Fibroblast of lung (primary cell): ENCODE results near the gene JARID2.

Source experiments
- CTCF ChIP-seq, 2 donors: IDR thresholded peaks in 1 of 2; conservative IDR thresholded peaks in 1 of 2; 1 replicate in 1 of 2; 2 replicates in 1 of 2; pipeline ENCODE4 v1.5.1; 2011 to 2012; ENCODE audit warnings: low read length in 2 of 2, control low read depth in 1 of 2, inconsistent platforms in 1 of 2, low read depth in 1 of 2, mild to moderate bottlenecking in 1 of 2
- EZH2 ChIP-seq: IDR thresholded peaks from 2 replicates; pipeline ENCODE4 v1.5.1; 2012; ENCODE audit warnings: low read length, control low read depth, mild to moderate bottlenecking; ENCODE audit errors: missing control alignments

DNA sequence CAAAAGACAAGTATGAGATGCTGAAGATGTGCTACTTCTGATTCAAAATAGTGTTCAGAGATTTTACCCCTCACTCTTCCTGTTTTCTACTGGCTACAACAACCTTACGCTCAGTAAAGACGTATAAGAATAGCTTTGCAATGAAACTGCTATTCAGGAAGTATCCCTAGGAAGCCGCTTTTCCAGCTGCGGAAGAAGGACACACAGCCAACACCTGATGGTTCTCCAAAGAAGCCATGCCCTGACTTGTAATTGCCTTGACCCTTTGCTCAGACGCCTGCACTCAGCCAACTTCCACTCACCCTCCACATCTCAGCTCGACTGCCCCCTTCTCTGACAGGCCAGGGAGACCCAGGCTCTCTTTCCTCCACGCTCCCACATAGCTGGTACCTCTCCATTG is 305.4 kb downstream of the JARID2 start:
- TF ChIP-seq CTCF (conservative IDR thresholded peaks at IDR 0.05 in 1 of 2, IDR thresholded peaks at IDR 0.05 in 1 of 2; ENCODE audit: low read depth in 1 of 2, low read length in 2 of 2) (no peak), EZH2 (no peak)
